ENCODE data around the gene AP3S1. TPM values are rescaled to one million over a fixed set of nuclear protein-coding genes. Genes with fewer than 3 reads are reported as not detected.

AP3S1 gene
- total and polyA plus RNA-seq, 12 donors, result 30.3 to 63.0 (median 41.9) TPM

GRCh38 chr5:115930630-115931337 lies 89.0 kb downstream of the AP3S1 start:
- Histone ChIP-seq H3K4me3 (no peak overlapping the region), H3K4me1 (no peaks in the 10 kb centered on the region), H3K27ac (no peak overlapping the region), H3K27me3 (no peaks in the 10 kb centered on the region), H3K36me3 (no peaks in the 10 kb centered on the region), H3K9me3 (no peaks in the 10 kb centered on the region)
- intact Hi-C loops (cut with DNase I), result no loop called here
- no peak for TF ChIP-seq CTCF (IDR thresholded peaks at IDR 0.05)
- ATAC-seq (no peak), DNase-seq (no peak)
- WGBS, 2 donors, result 91 to 95% methylated on average over 4 of the region's 4 CpGs

GRCh38 chr5:115932991-115933390 lies 91.3 kb downstream of the AP3S1 start:
- Histone ChIP-seq H3K4me1 (no peaks in the 10 kb centered on the region), H3K4me3 (no peak overlapping the region), H3K9me3 (no peaks in the 10 kb centered on the region), H3K36me3 (no peaks in the 10 kb centered on the region), H3K27ac (no peak overlapping the region), H3K27me3 (no peaks in the 10 kb centered on the region)
- no peak for ATAC-seq
- intact Hi-C loops (cut with DNase I), result no loop called here
- WGBS, 2 donors, result 92 to 97% methylated on average over 6 of the region's 6 CpGs
- DNase-seq, result no peak
- no peak for TF ChIP-seq CTCF (IDR thresholded peaks at IDR 0.05)

GRCh38 chr5:115934388-115934974 lies 92.7 kb downstream of the AP3S1 start:
- DNase-seq, result no peak
- TF ChIP-seq CTCF (IDR thresholded peaks at IDR 0.05), result no peak
- H3K4me1 ChIP-seq, result no peaks in the 10 kb centered on the region
- intact Hi-C loops (cut with DNase I), result no loop called here
- H3K4me3 ChIP-seq, result no peak overlapping the region
- no peaks in the 10 kb centered on the region for H3K9me3 ChIP-seq
- no peaks in the 10 kb centered on the region for H3K27me3 ChIP-seq
- no peaks in the 10 kb centered on the region for H3K36me3 ChIP-seq
- 93 to 94% methylated on average over 10 of the region's 10 CpGs for WGBS, 2 donors
- ATAC-seq, result no peak
- H3K27ac ChIP-seq, result no peak overlapping the region

GRCh38 chr5:115936031-115936430 lies 94.3 kb downstream of the AP3S1 start:
- no peaks in the 10 kb centered on the region for H3K27me3 ChIP-seq
- no peak for ATAC-seq
- H3K4me1 ChIP-seq, result no peaks in the 10 kb centered on the region
- H3K9me3 ChIP-seq, result no peaks in the 10 kb centered on the region
- TF ChIP-seq CTCF (IDR thresholded peaks at IDR 0.05), result no peak
- no peak overlapping the region for H3K27ac ChIP-seq
- DNase-seq, result no peak
- no peaks in the 10 kb centered on the region for H3K36me3 ChIP-seq
- intact Hi-C loops (cut with DNase I), result no loop called here
- no peak overlapping the region for H3K4me3 ChIP-seq
- 86 to 93% methylated on average over 1 of the region's 1 CpG for WGBS, 2 donors

All from heart right ventricle (tissue), 16 donors.